Measurements from ENCODE around the gene VIP.

DNA sequence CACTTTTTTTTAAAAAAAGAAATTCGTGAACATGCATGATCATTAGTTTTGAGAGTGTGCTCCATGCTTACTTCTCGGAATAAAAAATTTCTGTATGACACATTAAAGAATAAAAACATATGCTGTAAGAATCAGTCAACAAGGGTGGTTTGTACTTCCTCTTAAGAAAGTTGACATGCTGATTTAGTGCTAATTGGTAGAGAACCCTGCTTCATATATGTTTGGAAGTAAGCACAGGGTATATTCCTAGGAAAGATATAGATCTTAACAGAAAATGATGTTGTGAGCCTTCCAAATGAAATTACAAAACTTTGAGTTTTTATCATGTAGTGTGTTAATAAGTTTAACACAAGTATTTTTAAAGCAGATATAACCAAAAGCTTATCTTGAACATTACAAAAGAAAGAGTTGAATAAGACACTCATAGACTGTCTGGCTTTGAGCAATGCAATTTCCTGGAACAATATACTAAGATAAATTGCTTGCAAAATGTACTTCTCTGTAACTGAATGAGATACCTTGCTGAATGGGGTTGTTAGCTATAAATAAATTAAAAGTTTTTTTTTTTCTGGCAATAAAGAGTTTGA, 13.8 kb upstream of the VIP start:
- no peak for TF ChIP-seq POLR2A (IDR thresholded peaks at IDR 0.05; ENCODE audit: low read depth, low read length)
- TF ChIP-seq TAF1 (IDR thresholded peaks at IDR 0.05; ENCODE audit: borderline replicate concordance, low read depth, low read length), result no peak
